ENCODE measurements around the gene PTX3.

PTX3 gene

GRCh38 chr3:157436583-157437291, at the start of gene PTX3:
Gene PTX3, plus strand, starts transcription at chr3:157436850. Its CDS starts 84 bp downstream, at chr3:157436934.
- DNase-seq, result peak; percentile 86 to 87

GRCh38 chr3:157387708-157388435, 48.8 kb upstream of the PTX3 start:
- no peak for DNase-seq

- no peak for DNase-seq
Measured at GRCh38 chr3:157388976-157389375, 47.7 kb upstream of the PTX3 start.

- no peak for DNase-seq
Measured at GRCh38 chr3:157390713-157391515, 45.7 kb upstream of the PTX3 start.

- no peak for DNase-seq
Measured at GRCh38 chr3:157392104-157392503, 44.5 kb upstream of the PTX3 start.

- DNase-seq, result no peak
Measured at GRCh38 chr3:157393113-157393512, 43.5 kb upstream of the PTX3 start.

GRCh38 chr3:157394411-157394810, 42.2 kb upstream of the PTX3 start:
- DNase-seq, result no peak

- DNase-seq, result no peak
Measured at GRCh38 chr3:157398598-157398997, 38.1 kb upstream of the PTX3 start.

GRCh38 chr3:157404381-157404780, 32.3 kb upstream of the PTX3 start:
- DNase-seq, result no peak

GRCh38 chr3:157405457-157405856, 31.2 kb upstream of the PTX3 start:
- peak in 1 of 2 experiments; percentile 22 for DNase-seq

GRCh38 chr3:157406394-157406793, 30.3 kb upstream of the PTX3 start:
- DNase-seq, result no peak

- DNase-seq, result no peak
Measured at GRCh38 chr3:157407769-157408168, 28.9 kb upstream of the PTX3 start.

- no peak for DNase-seq
Measured at GRCh38 chr3:157408499-157409149, 28.0 kb upstream of the PTX3 start.

- DNase-seq, result no peak
Measured at GRCh38 chr3:157409516-157409915, 27.1 kb upstream of the PTX3 start.

GRCh38 chr3:157410945-157411344, 25.7 kb upstream of the PTX3 start:
- no peak for DNase-seq

GRCh38 chr3:157412323-157412855, 24.3 kb upstream of the PTX3 start:
- DNase-seq, result no peak

- no peak for DNase-seq
Measured at GRCh38 chr3:157414861-157415260, 21.8 kb upstream of the PTX3 start.

- DNase-seq, result no peak
Measured at GRCh38 chr3:157416347-157417087, 20.1 kb upstream of the PTX3 start.

GRCh38 chr3:157417247-157417646, 19.4 kb upstream of the PTX3 start:
- no peak for DNase-seq

- DNase-seq, result no peak
Measured at GRCh38 chr3:157418104-157418503, 18.5 kb upstream of the PTX3 start.

GRCh38 chr3:157420606-157421130, 16.0 kb upstream of the PTX3 start:
- no peak for DNase-seq

GRCh38 chr3:157423337-157423736, 13.3 kb upstream of the PTX3 start:
- no peak for DNase-seq

Data from Kasumi-1 (cell line).